ENCODE data around the gene SLC25A21.
A peak's percentile ranks its signal among the peaks of the same experiment; 100 is the strongest.

The SLC25A21 gene

GRCh38 chr14:37140176-37140575 is 32.2 kb downstream of the SLC25A21 start:
- DNase-seq, result no peak

GRCh38 chr14:37139710-37140109 is 32.7 kb downstream of the SLC25A21 start:
- DNase-seq, result no peak

GRCh38 chr14:37138898-37139297 is 33.5 kb downstream of the SLC25A21 start:
- DNase-seq, result no peak

- no peak for DNase-seq
Measured at GRCh38 chr14:37133284-37133913, 39.0 kb downstream of the SLC25A21 start.

GRCh38 chr14:37131205-37131604 is 41.2 kb downstream of the SLC25A21 start:
- DNase-seq, result no peak

GRCh38 chr14:37129047-37129446 is 43.4 kb downstream of the SLC25A21 start:
- DNase-seq, result no peak

- no peak for DNase-seq
Measured at GRCh38 chr14:37124614-37125013, 47.8 kb downstream of the SLC25A21 start.

GRCh38 chr14:37122919-37123639 is 49.3 kb downstream of the SLC25A21 start:
- no peak for DNase-seq

GRCh38 chr14:37122288-37122687 is 50.1 kb downstream of the SLC25A21 start:
- peak; percentile 81 for DNase-seq

- DNase-seq, result no peak
Measured at GRCh38 chr14:37118673-37119366, 53.6 kb downstream of the SLC25A21 start.

GRCh38 chr14:37116933-37117849 is 55.2 kb downstream of the SLC25A21 start:
- DNase-seq, result peak; percentile 46

GRCh38 chr14:37115406-37115805 is 57.0 kb downstream of the SLC25A21 start:
- DNase-seq, result no peak

GRCh38 chr14:37114559-37114958 is 57.8 kb downstream of the SLC25A21 start:
- DNase-seq, result no peak

- peak; percentile 13 for DNase-seq
Measured at GRCh38 chr14:37114002-37114401, 58.4 kb downstream of the SLC25A21 start.

GRCh38 chr14:37098132-37098531 is 74.3 kb downstream of the SLC25A21 start:
- DNase-seq, result no peak

GRCh38 chr14:37094502-37094901 is 77.9 kb downstream of the SLC25A21 start:
- no peak for DNase-seq

GRCh38 chr14:37093364-37093763 is 79.0 kb downstream of the SLC25A21 start:
- DNase-seq, result no peak

- DNase-seq, result no peak
Measured at GRCh38 chr14:37091651-37092050, 80.8 kb downstream of the SLC25A21 start.

- DNase-seq, result no peak
Measured at GRCh38 chr14:37090026-37090425, 82.4 kb downstream of the SLC25A21 start.

- no peak for DNase-seq
Measured at GRCh38 chr14:37089410-37089809, 83.0 kb downstream of the SLC25A21 start.

- DNase-seq, result no peak
Measured at GRCh38 chr14:37088356-37089215, 83.8 kb downstream of the SLC25A21 start.

GRCh38 chr14:37087520-37087919 is 84.9 kb downstream of the SLC25A21 start:
- no peak for DNase-seq
